IPS-20b (cell line): ENCODE data around the gene OR13C4.

ENCODE experiments used
- H3K27ac ChIP-seq: one replicate; pipeline ENCODE4 v1.5.1; 2013; ENCODE audit warnings: low read length
- H3K27me3 ChIP-seq: 2 replicates; pipeline ENCODE4 v1.6.1; 2013; ENCODE audit warnings: mild to moderate bottlenecking, low read length, inconsistent platforms; ENCODE audit not compliant: insufficient read depth
- H3K36me3 ChIP-seq: 2 replicates; pipeline ENCODE4 v1.6.1; 2013; ENCODE audit warnings: low read depth, mild to moderate bottlenecking, inconsistent platforms, low read length, moderate library complexity; ENCODE audit not compliant: insufficient read depth
- H3K4me1 ChIP-seq: 2 replicates; pipeline ENCODE4 v1.6.1; 2013; ENCODE audit warnings: mild to moderate bottlenecking, control low read depth, inconsistent platforms, low read length, moderate library complexity; ENCODE audit not compliant: insufficient read depth
- H3K4me3 ChIP-seq: 2 replicates; pipeline ENCODE4 v1.5.1; 2013; ENCODE audit warnings: mild to moderate bottlenecking, low read length, inconsistent platforms
- H3K9ac ChIP-seq: 2 replicates; pipeline ENCODE4 v1.6.1; 2013; ENCODE audit warnings: low read depth, mild to moderate bottlenecking, inconsistent platforms, low read length, moderate library complexity
- H3K9me3 ChIP-seq: 2 replicates; pipeline ENCODE4 v1.6.1; 2013; ENCODE audit warnings: mild to moderate bottlenecking, low read depth, low read length, inconsistent platforms; ENCODE audit not compliant: insufficient read depth

Gene OR13C4

GRCh38 chr9:104514901-104515300 lies 12.1 kb downstream of the OR13C4 start:
- H3K9ac ChIP-seq: no peak overlapping the region
- H3K27ac ChIP-seq: no peak overlapping the region
- H3K4me1 ChIP-seq: no peaks in the 10 kb centered on the region
- H3K4me3 ChIP-seq: no peak overlapping the region
- H3K9me3 ChIP-seq: no peaks in the 10 kb centered on the region
- no peaks in the 10 kb centered on the region for H3K27me3 ChIP-seq
- no peaks in the 10 kb centered on the region for H3K36me3 ChIP-seq

- Histone ChIP-seq H3K27ac (no peak overlapping the region), H3K9me3 (no peaks in the 10 kb centered on the region), H3K4me3 (no peak overlapping the region), H3K36me3 (no peaks in the 10 kb centered on the region), H3K27me3 (no peaks in the 10 kb centered on the region), H3K4me1 (no peaks in the 10 kb centered on the region), H3K9ac (no peak overlapping the region)
Observed at GRCh38 chr9:104506565-104506964, 20.4 kb downstream of the OR13C4 start.

GRCh38 chr9:104503963-104504362 lies 23.0 kb downstream of the OR13C4 start, which contains the start of gene OR13F1:
Gene OR13F1 (plus strand): TSS chr9:104504263. CDS start chr9:104504263, 0 bp downstream.
- Histone ChIP-seq H3K9me3 (no peaks in the 10 kb centered on the region), H3K27ac (no peak within 1 kb of the TSS), H3K27me3 (no peaks in the 10 kb centered on the region), H3K9ac (no peak within 1 kb of the TSS), H3K4me1 (no peaks in the 10 kb centered on the region), H3K4me3 (no peak within 1 kb of the TSS), H3K36me3 (no peaks in the 10 kb centered on the region)

- Histone ChIP-seq H3K9ac (no peak overlapping the region), H3K36me3 (no peaks in the 10 kb centered on the region), H3K27me3 (no peaks in the 10 kb centered on the region), H3K27ac (no peak overlapping the region), H3K9me3 (no peaks in the 10 kb centered on the region), H3K4me3 (no peak overlapping the region), H3K4me1 (no peaks in the 10 kb centered on the region)
Observed at GRCh38 chr9:104503440-104503839, 23.6 kb downstream of the OR13C4 start.

GRCh38 chr9:104494808-104495207 lies 32.2 kb downstream of the OR13C4 start:
- Histone ChIP-seq H3K4me1 (no peaks in the 10 kb centered on the region), H3K27ac (no peak overlapping the region), H3K9me3 (no peaks in the 10 kb centered on the region), H3K9ac (no peak overlapping the region), H3K27me3 (no peaks in the 10 kb centered on the region), H3K36me3 (no peaks in the 10 kb centered on the region), H3K4me3 (no peak overlapping the region)

- Histone ChIP-seq H3K9me3 (no peaks in the 10 kb centered on the region), H3K9ac (no peak overlapping the region), H3K36me3 (no peaks in the 10 kb centered on the region)
Observed at GRCh38 chr9:104485014-104485413, 42.0 kb downstream of the OR13C4 start.

GRCh38 chr9:104482921-104483570 lies 44.0 kb downstream of the OR13C4 start:
- Histone ChIP-seq H3K27ac (no peak overlapping the region), H3K9me3 (no peaks in the 10 kb centered on the region)

More at GRCh38 chr9:104485014-104485413, 42.0 kb downstream of the OR13C4 start:
- Histone ChIP-seq H3K4me1 (no peaks in the 10 kb centered on the region), H3K27ac (no peak overlapping the region), H3K27me3 (no peaks in the 10 kb centered on the region), H3K4me3 (no peak overlapping the region)

More at GRCh38 chr9:104482921-104483570, 44.0 kb downstream of the OR13C4 start:
- Histone ChIP-seq H3K27me3 (no peaks in the 10 kb centered on the region), H3K4me3 (no peak overlapping the region), H3K9ac (no peak overlapping the region), H3K36me3 (no peaks in the 10 kb centered on the region), H3K4me1 (no peaks in the 10 kb centered on the region)
